K562 (cell line): ENCODE data around the gene CLDN14. TPM values are rescaled to one million over a fixed set of nuclear protein-coding genes. Genes with fewer than 3 reads are reported as not detected.
A peak's percentile ranks its signal among the peaks of the same experiment; 100 is the strongest.

ENCODE experiments used
- DIDO1 ChIP-seq: fragments of 450-650 bp; IDR thresholded peaks from 2 replicates; pipeline ENCODE4 v1.6.1; 2016; ENCODE audit warnings: low read depth, missing biosample characterization, missing genetic modification characterization
- E2F4 ChIP-seq: sonication (generic); formaldehyde crosslinking; IDR thresholded peaks from 2 replicates; pipeline ENCODE4 v1.8.0; 2022; ENCODE audit warnings: mild to moderate bottlenecking, low read depth, missing genetic modification reagents
- SMARCA5 ChIP-seq: fragments of 450-650 bp; IDR thresholded peaks from 2 replicates; pipeline ENCODE4 v1.6.1; 2016
- UBTF ChIP-seq, 2 experiments: IDR thresholded peaks; 2 replicates each; pipeline ENCODE4 v1.6.1; 2012; ENCODE audit warnings: improper control_type of control experiment in 2 of 2, low read depth in 2 of 2, low read length in 2 of 2, borderline replicate concordance in 1 of 2
- ZBTB49 ChIP-seq: sonication (generic); formaldehyde crosslinking; IDR thresholded peaks from 2 replicates; pipeline ENCODE4 v1.8.0; 2022; ENCODE audit warnings: missing genetic modification reagents, mild to moderate bottlenecking, borderline replicate concordance
- polyA plus RNA-seq, 8 experiments: library from polyadenylated mRNA; depleted of rRNA in 4 of 8; stranded (reverse) in 5 of 8; unstranded in 3 of 8; fragments of >200 nt; fragmentation: Nextera tagmentation in 2 of 8; fragmentation: Illumina TruSeq in 1 of 8; extraction: Ambion mirVana in 2 of 8; extraction: Trizol in 1 of 8; gene quantifications; 2 replicates each; pipeline versions ENCODE4 v1.2.1 to v1.2.3, GENCODE V29; 2011 to 2014; ENCODE audit warnings: inconsistent platforms in 1 of 8, missing spikeins in 1 of 8
- total RNA-seq, 7 experiments: library from RNA; depleted of rRNA in 6 of 7; stranded (reverse); fragments of >200 nt in 6 of 7; fragmentation: Illumina TruSeq in 2 of 7; extraction: Trizol in 2 of 7; gene quantifications; 2 replicates each; pipeline versions ENCODE4 v1.2.1 to v1.2.3, GENCODE V29; 2011 to 2021; ENCODE audit warnings: low replicate concordance in 1 of 7

The CLDN14 gene
- total and polyA plus RNA-seq, 9 of the 15 experiments (the other 6 are each of a cell fraction or from before 2014, with no cell fraction given), result not detected

- TF ChIP-seq UBTF (IDR thresholded peaks at IDR 0.05; ENCODE audit: borderline replicate concordance in 1 of 2, low read depth in 2 of 2, low read length in 2 of 2) (peak; percentile 100), SMARCA5 (no peak), DIDO1 (tag) (peak; percentile 77), ZBTB49 (CRISPR knock-in tag) (no peak), E2F4 (CRISPR knock-in tag) (no peak)
Observed at GRCh38 chr21:36429947-36430546, 49.9 kb downstream of the CLDN14 start (continued).
